Tibial nerve (tissue), 4 donors: ENCODE data around the gene ZNF681.

ENCODE experiments used
- EP300 ChIP-seq, 2 donors: sonication (generic); formaldehyde crosslinking; IDR thresholded peaks; one replicate each; pipeline ENCODE4 v1.6.1; 2017; ENCODE audit warnings: antibody characterized with exemption in 2 of 2, mild to moderate bottlenecking in 1 of 2
- TF ChIP-seq, protein P1 (sequence below), 5 experiments: fragments of 200-600 bp in 3 of 5; fragments of 450-650 bp in 2 of 5; sonication (generic) in 3 of 5; IDR thresholded peaks; one replicate each; pipeline ENCODE4 v1.5.1; 2016 to 2019; ENCODE audit warnings: antibody characterized with exemption in 5 of 5, mild to moderate bottlenecking in 3 of 5, moderate library complexity in 2 of 5

DNA sequence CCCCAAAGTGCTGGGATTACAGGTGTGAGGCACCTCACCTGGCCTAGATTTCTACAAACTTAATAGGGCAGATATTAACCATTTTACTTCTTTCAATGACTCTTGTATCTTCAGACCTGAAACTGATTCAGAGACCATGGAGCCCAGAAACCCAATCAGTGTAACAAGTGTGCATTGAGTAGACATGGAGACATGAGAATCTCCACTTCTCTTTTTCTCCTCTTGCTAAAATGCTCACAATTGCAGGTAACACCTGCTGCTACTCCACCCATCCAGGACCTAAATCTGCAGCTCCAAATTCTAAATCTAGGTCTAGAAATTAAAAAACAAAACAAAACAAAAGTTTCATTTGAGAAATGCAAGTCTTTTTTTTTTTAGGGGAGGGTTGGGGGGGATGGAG lies 42.2 kb upstream of the ZNF681 start:
- TF ChIP-seq, protein P1, sequence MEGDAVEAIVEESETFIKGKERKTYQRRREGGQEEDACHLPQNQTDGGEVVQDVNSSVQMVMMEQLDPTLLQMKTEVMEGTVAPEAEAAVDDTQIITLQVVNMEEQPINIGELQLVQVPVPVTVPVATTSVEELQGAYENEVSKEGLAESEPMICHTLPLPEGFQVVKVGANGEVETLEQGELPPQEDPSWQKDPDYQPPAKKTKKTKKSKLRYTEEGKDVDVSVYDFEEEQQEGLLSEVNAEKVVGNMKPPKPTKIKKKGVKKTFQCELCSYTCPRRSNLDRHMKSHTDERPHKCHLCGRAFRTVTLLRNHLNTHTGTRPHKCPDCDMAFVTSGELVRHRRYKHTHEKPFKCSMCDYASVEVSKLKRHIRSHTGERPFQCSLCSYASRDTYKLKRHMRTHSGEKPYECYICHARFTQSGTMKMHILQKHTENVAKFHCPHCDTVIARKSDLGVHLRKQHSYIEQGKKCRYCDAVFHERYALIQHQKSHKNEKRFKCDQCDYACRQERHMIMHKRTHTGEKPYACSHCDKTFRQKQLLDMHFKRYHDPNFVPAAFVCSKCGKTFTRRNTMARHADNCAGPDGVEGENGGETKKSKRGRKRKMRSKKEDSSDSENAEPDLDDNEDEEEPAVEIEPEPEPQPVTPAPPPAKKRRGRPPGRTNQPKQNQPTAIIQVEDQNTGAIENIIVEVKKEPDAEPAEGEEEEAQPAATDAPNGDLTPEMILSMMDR (IDR thresholded peaks at IDR 0.05): no peak
- no peak for TF ChIP-seq EP300 (IDR thresholded peaks at IDR 0.05)
